GM21447 (cell line): ENCODE measurements around the gene SF3A1.
"Not testable (repeated sequence)": the region's sequence is repeated elsewhere in the genome, so short reads cannot be mapped to it uniquely, and the experiment has no call there.

ENCODE experiments used
- ATAC-seq: cut with Tn5 transposase; IDR thresholded peaks from one replicate; pipeline ENCODE4 v1.9.1; 2021; ENCODE audit not compliant: unreplicated experiment

The SF3A1 gene, protein sequence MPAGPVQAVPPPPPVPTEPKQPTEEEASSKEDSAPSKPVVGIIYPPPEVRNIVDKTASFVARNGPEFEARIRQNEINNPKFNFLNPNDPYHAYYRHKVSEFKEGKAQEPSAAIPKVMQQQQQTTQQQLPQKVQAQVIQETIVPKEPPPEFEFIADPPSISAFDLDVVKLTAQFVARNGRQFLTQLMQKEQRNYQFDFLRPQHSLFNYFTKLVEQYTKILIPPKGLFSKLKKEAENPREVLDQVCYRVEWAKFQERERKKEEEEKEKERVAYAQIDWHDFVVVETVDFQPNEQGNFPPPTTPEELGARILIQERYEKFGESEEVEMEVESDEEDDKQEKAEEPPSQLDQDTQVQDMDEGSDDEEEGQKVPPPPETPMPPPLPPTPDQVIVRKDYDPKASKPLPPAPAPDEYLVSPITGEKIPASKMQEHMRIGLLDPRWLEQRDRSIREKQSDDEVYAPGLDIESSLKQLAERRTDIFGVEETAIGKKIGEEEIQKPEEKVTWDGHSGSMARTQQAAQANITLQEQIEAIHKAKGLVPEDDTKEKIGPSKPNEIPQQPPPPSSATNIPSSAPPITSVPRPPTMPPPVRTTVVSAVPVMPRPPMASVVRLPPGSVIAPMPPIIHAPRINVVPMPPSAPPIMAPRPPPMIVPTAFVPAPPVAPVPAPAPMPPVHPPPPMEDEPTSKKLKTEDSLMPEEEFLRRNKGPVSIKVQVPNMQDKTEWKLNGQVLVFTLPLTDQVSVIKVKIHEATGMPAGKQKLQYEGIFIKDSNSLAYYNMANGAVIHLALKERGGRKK

DNA sequence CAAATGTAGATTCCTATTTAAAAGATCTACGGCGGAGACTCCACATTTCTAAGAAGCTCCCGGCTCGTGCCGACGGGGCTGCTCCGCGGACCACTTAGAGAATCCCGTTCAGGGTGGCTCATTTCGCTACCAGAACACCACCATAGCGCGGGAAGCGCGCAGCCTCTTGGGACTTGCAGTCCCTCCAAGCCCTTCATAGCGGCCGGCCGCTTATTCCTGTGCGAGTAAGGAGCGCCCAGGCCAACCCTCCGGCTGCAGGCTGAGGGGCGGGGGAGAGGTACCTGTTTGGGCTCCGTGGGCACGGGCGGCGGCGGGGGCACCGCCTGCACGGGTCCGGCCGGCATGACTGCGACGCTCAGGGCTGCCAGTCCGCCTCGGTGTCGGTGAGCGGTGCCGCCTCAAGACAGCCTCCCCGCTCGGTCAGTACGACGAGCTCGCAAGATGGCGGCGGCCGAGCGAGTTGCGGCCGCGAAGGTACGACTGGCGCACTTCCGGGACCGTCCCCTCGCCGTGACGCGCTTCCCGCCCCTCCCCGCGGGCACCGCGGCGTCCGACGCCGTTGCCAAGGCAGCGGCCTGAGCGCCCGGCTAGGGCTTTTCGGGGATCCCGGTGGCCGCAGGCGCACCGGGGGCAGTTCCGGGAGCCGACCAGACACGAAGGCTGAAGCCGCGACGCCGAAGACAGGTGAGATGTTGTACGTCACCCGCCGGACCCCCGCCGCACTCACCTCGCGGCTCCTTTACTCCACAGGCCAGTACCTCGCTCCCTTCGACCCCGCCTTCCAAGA lies at the start of gene SF3A1, which contains the start of gene CCDC157:
Gene SF3A1, minus strand, starts transcription at position 446 of the 787 bp plus-strand sequence. Its CDS starts 102 bp downstream, at position 344.
Gene CCDC157, plus strand, starts transcription at position 559 of the 787 bp plus-strand sequence. CDS start 8,994 bp downstream, outside the sequence.
- ATAC-seq = peak; percentile 82

- no peak for ATAC-seq
Observed at GRCh38 chr22:30406400-30406799, 49.7 kb upstream of the SF3A1 start.

- no peak for ATAC-seq
Observed at GRCh38 chr22:30405731-30406130, 49.0 kb upstream of the SF3A1 start.

DNA sequence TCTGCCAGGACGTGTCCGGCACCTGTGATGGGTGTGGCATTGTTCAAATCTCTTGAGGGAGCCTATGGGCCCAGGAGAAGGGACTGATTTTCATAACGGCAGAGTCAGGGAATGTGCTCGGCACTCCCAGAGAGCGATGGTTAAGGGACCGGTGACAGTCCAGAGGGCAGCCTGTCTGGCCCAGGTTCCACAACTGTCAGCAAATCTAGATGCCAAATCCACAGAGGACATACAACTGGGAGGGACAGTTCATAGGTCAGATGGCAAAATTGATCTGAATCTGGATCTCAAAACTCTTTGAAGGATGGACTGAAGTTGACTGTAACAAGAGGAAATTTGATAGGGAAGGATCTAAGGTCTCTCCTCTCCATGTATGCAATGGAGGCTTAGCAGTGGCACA lies 47.6 kb upstream of the SF3A1 start:
- no peak for ATAC-seq

DNA sequence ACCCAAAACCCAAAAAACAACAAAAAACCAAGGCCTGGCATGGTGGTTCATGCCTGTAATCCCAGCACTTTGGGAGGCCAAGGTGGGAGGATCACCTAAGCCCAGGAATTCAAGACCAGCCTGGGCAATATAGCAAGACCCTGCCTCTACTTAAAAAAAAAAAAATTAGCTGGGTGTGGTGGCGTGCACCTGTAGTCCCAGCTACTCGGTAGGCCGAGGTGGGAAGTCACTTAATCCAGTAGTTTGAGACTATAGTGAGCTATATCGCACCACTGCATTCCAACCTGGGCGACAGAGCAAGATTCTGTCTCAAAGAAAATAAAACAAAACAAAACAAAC lies 46.0 kb upstream of the SF3A1 start:
- ATAC-seq = not testable (repeated sequence)

DNA sequence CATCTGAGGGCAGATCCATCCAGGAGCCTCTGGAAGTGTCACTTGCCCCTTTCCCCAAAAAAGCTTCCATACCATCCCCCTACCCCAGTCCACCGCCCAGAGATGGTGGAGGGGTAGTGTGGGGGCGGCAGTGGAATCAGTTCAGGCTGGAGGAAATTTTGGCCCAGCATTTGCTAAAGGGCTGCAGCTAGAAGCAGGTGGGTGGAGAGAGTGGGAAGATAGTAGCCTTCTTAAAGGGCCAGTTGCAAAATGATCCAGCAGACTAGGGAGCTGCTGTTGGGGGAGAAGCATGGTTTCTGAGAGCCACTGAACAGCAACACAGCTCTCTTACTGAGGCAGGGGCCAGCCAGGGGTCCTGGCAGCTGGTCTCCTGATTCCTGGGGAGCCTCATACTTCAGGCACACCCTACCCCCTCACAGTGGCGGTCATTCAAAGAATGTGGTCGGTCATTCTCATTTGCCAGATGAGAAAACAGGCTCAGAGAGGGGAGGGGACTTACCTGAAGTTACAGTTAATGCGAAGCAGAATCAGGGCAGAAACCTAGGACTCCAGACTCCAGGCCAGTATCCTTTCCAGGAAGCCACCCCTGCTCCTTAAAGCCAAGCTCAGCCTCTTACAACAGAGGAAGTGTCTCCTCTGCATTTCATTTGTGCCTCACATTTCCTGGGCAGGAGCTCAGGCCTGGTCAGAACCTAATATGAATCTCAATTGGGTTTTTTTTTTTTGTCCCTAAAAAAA lies 45.5 kb upstream of the SF3A1 start:
- ATAC-seq = no peak

GRCh38 chr22:30401024-30401423 lies 44.3 kb upstream of the SF3A1 start:
- not testable (repeated sequence) for ATAC-seq

DNA sequence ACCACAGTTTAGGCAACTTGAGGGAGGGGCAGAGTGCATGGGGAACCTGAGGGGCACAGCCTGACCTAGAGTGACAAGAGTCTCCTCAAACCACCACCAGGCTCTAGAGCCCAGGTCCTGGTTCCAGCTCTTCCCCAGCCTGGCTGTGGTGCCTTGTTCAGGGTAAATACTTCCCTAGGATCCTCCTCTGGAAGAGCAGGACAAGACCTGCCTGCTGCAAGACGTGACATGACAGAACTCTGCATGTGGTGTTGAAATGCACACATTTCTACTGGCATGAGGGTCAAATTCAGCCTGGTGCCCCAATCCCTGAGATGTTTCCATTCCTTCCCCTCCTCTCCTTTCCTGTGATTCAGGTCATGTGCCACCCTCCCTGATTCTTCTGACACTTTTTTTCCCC lies 43.5 kb upstream of the SF3A1 start:
- no peak for ATAC-seq

GRCh38 chr22:30399718-30400117 lies 43.0 kb upstream of the SF3A1 start:
- no peak for ATAC-seq

GRCh38 chr22:30398685-30399680 lies 42.3 kb upstream of the SF3A1 start:
- no peak for ATAC-seq

- ATAC-seq = no peak
Observed at GRCh38 chr22:30397656-30398635, 41.3 kb upstream of the SF3A1 start.

GRCh38 chr22:30396871-30397655 lies 40.4 kb upstream of the SF3A1 start, which contains the start of gene SEC14L2:
Gene SEC14L2 (plus strand): TSS chr22:30397018. CDS start chr22:30397117, 99 bp downstream.
- ATAC-seq = no peak

GRCh38 chr22:30393885-30394284 lies 37.2 kb upstream of the SF3A1 start:
- no peak for ATAC-seq

- no peak for ATAC-seq
Observed at GRCh38 chr22:30393322-30393680, 36.6 kb upstream of the SF3A1 start.

DNA sequence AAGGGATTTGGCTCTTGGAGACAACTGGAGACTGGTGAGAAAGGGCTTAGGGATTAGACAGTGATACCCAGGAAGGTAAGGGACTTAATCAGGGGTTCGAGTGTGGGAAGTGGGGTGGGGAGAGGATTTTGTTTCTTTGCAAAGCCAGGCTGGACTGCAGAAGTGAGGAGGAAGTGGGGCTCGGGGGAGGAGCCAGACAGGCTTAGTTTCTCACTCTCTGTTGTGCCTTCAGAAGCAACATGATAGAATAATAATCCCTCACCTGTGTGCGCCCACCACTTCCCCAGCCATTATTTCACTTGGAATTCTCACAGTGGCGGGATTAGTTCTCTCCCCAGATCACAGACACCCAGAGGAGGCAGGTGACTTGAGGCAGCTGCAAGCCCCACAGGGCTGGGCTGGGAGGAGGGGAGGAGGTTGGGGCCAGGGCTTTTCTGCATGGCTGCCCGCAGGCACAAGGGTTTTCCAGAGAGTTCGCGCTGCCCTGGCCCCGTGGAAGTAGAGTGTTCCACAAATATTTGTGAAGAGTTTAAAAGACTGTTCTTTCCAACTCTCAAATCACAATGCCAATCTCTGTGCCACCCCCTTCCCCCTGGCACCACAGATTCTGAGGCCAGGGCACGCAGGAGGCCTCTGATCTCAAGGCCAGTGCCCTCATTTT lies 36.1 kb upstream of the SF3A1 start:
- no peak for ATAC-seq

DNA sequence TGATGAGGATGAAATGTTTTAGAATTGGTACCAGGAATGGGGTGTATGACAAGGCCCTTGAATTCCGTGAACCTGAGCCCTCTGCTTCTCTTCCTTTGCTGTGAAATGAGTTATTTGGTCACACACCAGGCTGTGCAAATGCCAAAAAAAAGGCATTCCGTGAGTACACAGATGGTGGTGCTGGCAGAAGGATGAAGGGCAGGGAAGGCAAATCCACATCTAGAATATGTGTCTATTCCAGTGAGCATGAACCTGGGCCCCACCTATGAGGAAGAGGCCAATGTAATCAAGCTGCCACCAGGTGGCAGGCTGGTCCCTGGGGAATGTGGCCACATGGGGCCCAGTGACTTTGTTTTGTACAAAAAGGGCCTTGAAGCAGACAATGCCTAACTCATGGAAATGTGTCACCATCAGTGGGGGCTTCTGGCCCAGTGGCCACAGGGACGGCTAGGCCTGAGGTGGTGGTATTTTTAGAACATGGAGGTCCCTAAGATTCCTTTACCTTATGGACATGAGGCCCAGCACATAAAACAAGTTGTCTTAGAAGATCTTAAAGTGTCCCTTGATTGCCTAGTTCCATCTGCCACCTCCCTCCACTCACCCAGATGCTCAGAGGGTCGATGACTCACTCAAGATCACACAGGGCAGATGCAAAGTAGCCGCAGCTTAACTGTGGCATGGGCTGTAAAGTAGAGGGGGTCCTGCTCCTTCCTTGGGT lies 34.4 kb upstream of the SF3A1 start:
- no peak for ATAC-seq
